Astrocyte (in vitro differentiated cells and primary cell): Measurements from ENCODE around the gene SLC44A5. TPM values are rescaled to one million over a fixed set of nuclear protein-coding genes. Genes with fewer than 3 reads are reported as not detected.

Source experiments
- DNase-seq: peaks from one replicate; pipeline ENCODE4 v3.0.0-alpha.2; 2010; ENCODE audit warnings: low read depth
- FAIRE-seq: peaks from 2 replicates; lab custom pipeline; 2011; peaks lifted over from hg19 to GRCh38; lab: Jason Lieb, UNC
- H2AFZ ChIP-seq: 2 replicates; pipeline ENCODE4 v1.6.0; 2012; ENCODE audit warnings: low read depth, low read length, inconsistent platforms
- H3K27ac ChIP-seq: 2 replicates; pipeline ENCODE4 v1.5.1; 2011; ENCODE audit warnings: low read depth, low read length, inconsistent platforms
- H3K27me3 ChIP-seq: 2 replicates; pipeline ENCODE4 v1.6.0; 2011; ENCODE audit warnings: low read length, inconsistent platforms; ENCODE audit not compliant: insufficient read depth
- H3K36me3 ChIP-seq: 2 replicates; pipeline ENCODE4 v1.5.1; 2011; ENCODE audit warnings: low read length, inconsistent platforms; ENCODE audit not compliant: insufficient read depth
- H3K4me1 ChIP-seq: 2 replicates; pipeline ENCODE4 v1.5.1; 2011; ENCODE audit warnings: low read length, inconsistent platforms; ENCODE audit not compliant: insufficient read depth
- H3K4me2 ChIP-seq: 2 replicates; pipeline ENCODE4 v1.6.0; 2012; ENCODE audit warnings: low read length, inconsistent platforms
- H3K4me3 ChIP-seq: 2 replicates; pipeline ENCODE4 v1.5.1; 2011; ENCODE audit warnings: low read depth, mild to moderate bottlenecking, low read length, inconsistent platforms; ENCODE audit not compliant: insufficient read depth
- H3K79me2 ChIP-seq: 2 replicates; pipeline ENCODE4 v1.6.0; 2012; ENCODE audit warnings: mild to moderate bottlenecking, low read length, inconsistent platforms; ENCODE audit not compliant: insufficient read depth
- H3K9ac ChIP-seq: 2 replicates; pipeline ENCODE4 v1.6.0; 2012; ENCODE audit warnings: mild to moderate bottlenecking, low read length, inconsistent platforms
- H3K9me3 ChIP-seq: 2 replicates; pipeline ENCODE4 v1.5.1; 2012; ENCODE audit warnings: low read depth, mild to moderate bottlenecking, low read length, inconsistent platforms; ENCODE audit not compliant: insufficient read depth
- H4K20me1 ChIP-seq: 2 replicates; pipeline ENCODE4 v1.6.0; 2012; ENCODE audit warnings: low read length, inconsistent platforms; ENCODE audit not compliant: insufficient read depth
- H3K27ac Mint-ChIP-seq: one replicate; pipeline ENCODE4 v1.8.0; 2021; ENCODE audit warnings: mild to moderate bottlenecking, mixed read lengths; ENCODE audit not compliant: unreplicated experiment
- H3K27me3 Mint-ChIP-seq: one replicate; pipeline ENCODE4 v1.8.0; 2021; ENCODE audit warnings: low read depth, mixed read lengths; ENCODE audit not compliant: unreplicated experiment
- H3K36me3 Mint-ChIP-seq: one replicate; pipeline ENCODE4 v1.8.0; 2021; ENCODE audit warnings: low read depth, mixed read lengths; ENCODE audit not compliant: unreplicated experiment
- H3K4me1 Mint-ChIP-seq: one replicate; pipeline ENCODE4 v1.8.0; 2021; ENCODE audit warnings: low read depth, mixed read lengths; ENCODE audit not compliant: unreplicated experiment
- H3K4me3 Mint-ChIP-seq: one replicate; pipeline ENCODE4 v1.8.0; 2021; ENCODE audit warnings: mild to moderate bottlenecking, moderate library complexity, mixed read lengths; ENCODE audit not compliant: unreplicated experiment
- H3K9me3 Mint-ChIP-seq: one replicate; pipeline ENCODE4 v1.8.0; 2021; ENCODE audit warnings: mild to moderate bottlenecking, mixed read lengths; ENCODE audit not compliant: unreplicated experiment
- CTCF ChIP-seq: IDR thresholded peaks from 2 replicates; pipeline ENCODE4 v1.5.1; 2011; ENCODE audit warnings: low read depth, mild to moderate bottlenecking, inconsistent platforms, low read length, moderate library complexity; ENCODE audit not compliant: insufficient read depth
- EZH2 ChIP-seq: IDR thresholded peaks from 2 replicates; pipeline ENCODE4 v1.6.1; 2012; ENCODE audit warnings: mild to moderate bottlenecking, low read length, inconsistent platforms; ENCODE audit not compliant: insufficient read depth
- total RNA-seq: library from RNA; stranded (reverse); gene quantifications from 2 replicates; pipeline ENCODE4 v1.2.1, GENCODE V29; 2021

Gene SLC44A5
- total RNA-seq, 1 donor from 2014 or later, result 2.2 TPM

DNA sequence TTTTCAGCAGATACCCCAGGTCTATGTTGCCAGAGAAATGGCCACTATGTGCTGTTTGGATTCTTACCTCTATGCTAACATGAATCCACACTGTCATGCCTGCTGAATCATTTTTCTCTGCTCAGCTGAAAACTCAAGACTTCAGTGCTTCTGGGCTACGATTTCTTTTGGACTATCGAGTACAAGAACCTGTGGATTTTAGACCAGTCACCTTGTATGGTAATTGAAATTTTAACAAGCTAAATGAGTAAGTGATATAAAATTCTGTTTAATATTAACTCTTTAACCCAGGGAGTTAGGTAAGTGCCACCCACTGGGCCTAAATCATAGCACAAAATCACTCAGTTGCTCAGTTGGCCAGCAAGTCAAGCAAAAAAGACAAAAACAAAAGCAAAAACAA lies 440.9 kb downstream of the SLC44A5 start:
- no peaks in the 10 kb centered on the region for H3K4me1 Mint-ChIP-seq
- Histone ChIP-seq H3K36me3 (no peaks in the 10 kb centered on the region), H3K9ac (no peak overlapping the region), H3K4me3 (no peak overlapping the region), H3K27ac (no peak overlapping the region), H3K4me2 (no peak overlapping the region), H2AFZ (no peak overlapping the region), H3K79me2 (no peaks in the 10 kb centered on the region), H3K27me3 (no peaks in the 10 kb centered on the region), H3K4me1 (no peaks in the 10 kb centered on the region), H4K20me1 (no peaks in the 10 kb centered on the region), H3K9me3 (no peaks in the 10 kb centered on the region)
- H3K36me3 Mint-ChIP-seq, result no peaks in the 10 kb centered on the region
- H3K9me3 Mint-ChIP-seq, result no peaks in the 10 kb centered on the region
- no peak for DNase-seq
- H3K27ac Mint-ChIP-seq, result no peak overlapping the region
- TF ChIP-seq EZH2, result no peak
- no peak for TF ChIP-seq CTCF
- no peak for FAIRE-seq
- H3K4me3 Mint-ChIP-seq, result no peak overlapping the region
- peaks cover 8% of the 10 kb centered on the region for H3K27me3 Mint-ChIP-seq

GRCh38 chr1:75166821-75167220 lies 444.1 kb downstream of the SLC44A5 start:
- Histone ChIP-seq H3K79me2 (no peaks in the 10 kb centered on the region), H3K27me3 (peaks cover 2% of the 10 kb centered on the region), H3K36me3 (no peaks in the 10 kb centered on the region), H3K9ac (no peak overlapping the region), H4K20me1 (no peaks in the 10 kb centered on the region), H3K4me3 (no peak overlapping the region), H3K4me2 (no peak overlapping the region), H2AFZ (no peak overlapping the region), H3K27ac (no peak overlapping the region), H3K9me3 (no peaks in the 10 kb centered on the region), H3K4me1 (no peaks in the 10 kb centered on the region)
- DNase-seq (no peak), FAIRE-seq (no peak)
- Mint-ChIP-seq H3K9me3 (no peaks in the 10 kb centered on the region), H3K27me3 (peaks cover 8% of the 10 kb centered on the region), H3K36me3 (no peaks in the 10 kb centered on the region), H3K4me3 (no peak overlapping the region), H3K27ac (no peak overlapping the region), H3K4me1 (no peaks in the 10 kb centered on the region)
- no peak for TF ChIP-seq CTCF
- TF ChIP-seq EZH2, result no peak

GRCh38 chr1:75165264-75165663 lies 445.6 kb downstream of the SLC44A5 start:
- Mint-ChIP-seq H3K27ac (no peak overlapping the region), H3K4me1 (no peaks in the 10 kb centered on the region), H3K9me3 (no peaks in the 10 kb centered on the region), H3K36me3 (no peaks in the 10 kb centered on the region), H3K4me3 (no peak overlapping the region), H3K27me3 (peaks cover 8% of the 10 kb centered on the region)
- Histone ChIP-seq H3K27ac (no peak overlapping the region), H3K27me3 (peaks cover 2% of the 10 kb centered on the region), H3K4me1 (no peaks in the 10 kb centered on the region), H3K4me2 (no peak overlapping the region), H3K79me2 (no peaks in the 10 kb centered on the region), H4K20me1 (no peaks in the 10 kb centered on the region), H3K9me3 (no peaks in the 10 kb centered on the region), H3K36me3 (no peaks in the 10 kb centered on the region), H2AFZ (no peak overlapping the region), H3K4me3 (no peak overlapping the region), H3K9ac (no peak overlapping the region)
- no peak for FAIRE-seq
- no peak for TF ChIP-seq CTCF
- TF ChIP-seq EZH2, result no peak
- no peak for DNase-seq
